ENCODE data around the gene HIVEP3. TPM values are rescaled to one million over a fixed set of nuclear protein-coding genes. Genes with fewer than 3 reads are reported as not detected.

Gene HIVEP3
- total RNA-seq, 1 experiment from 2014 or later = 11.0 TPM

DNA sequence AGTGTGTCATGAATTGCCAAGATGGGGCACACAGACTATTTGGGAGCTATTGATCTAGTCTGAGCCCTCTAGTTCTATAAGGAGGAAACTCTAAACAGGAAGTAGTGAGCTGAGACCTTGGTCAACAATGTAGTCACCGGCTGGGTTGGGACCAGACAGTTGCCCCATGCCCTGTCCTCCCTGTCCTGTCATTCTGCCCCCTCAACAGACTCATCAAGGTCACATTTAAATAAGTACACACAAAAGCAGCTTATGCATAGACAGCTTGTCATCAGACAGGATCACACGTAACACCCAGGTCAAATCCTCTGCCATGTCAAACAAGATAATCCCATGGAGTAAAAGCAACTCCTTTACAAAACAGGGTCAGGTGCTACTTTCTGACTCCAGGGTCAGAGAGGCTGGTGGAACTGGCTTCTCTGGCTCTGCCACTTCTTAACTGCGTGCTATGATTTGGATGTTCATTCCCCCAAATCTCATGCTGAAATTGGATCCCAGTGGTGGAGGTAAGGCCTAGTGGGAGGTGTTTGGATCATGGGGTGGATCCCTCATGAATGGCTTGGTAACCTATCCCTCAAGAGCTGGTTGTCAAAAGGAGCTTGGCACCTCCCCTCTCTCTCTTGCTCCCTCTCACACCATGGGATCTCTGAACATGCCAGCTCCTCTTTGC, 128.9 kb downstream of the HIVEP3 start:
- ChIA-PET CTCF (interaction anchor here (0.6 to 0.8 kb wide), 3 partner anchors 217 to 384 kb away, joined by 3 to 4 read pairs (median 3); no protein-coding TSS in a partner anchor), POLR2A (ENCODE audit: unreplicated experiment) (no interaction called here)
- Histone ChIP-seq H3K27ac (peak overlapping the region; percentile 40), H2AFZ (no peak overlapping the region), H3K4me1 (replicated peaks; ENCODE audit: insufficient read depth) (peaks cover 33% of the 10 kb centered on the region), H3K9me2 (ENCODE audit: insufficient read depth) (no peaks in the 10 kb centered on the region), H3K4me3 (no peak overlapping the region), H3K9me3 (ENCODE audit: insufficient read depth, low read depth) (no peaks in the 10 kb centered on the region), H3K79me2 (ENCODE audit: low read depth) (no peaks in the 10 kb centered on the region), H3F3A (ENCODE audit: insufficient read depth, low read depth) (peaks cover 28% of the 10 kb centered on the region), H4K20me1 (ENCODE audit: insufficient read depth) (no peaks in the 10 kb centered on the region), H3K27me3 (ENCODE audit: insufficient read depth, low read depth) (no peaks in the 10 kb centered on the region), H3K4me2 (peak overlapping the region; percentile 34), H3K36me3 (ENCODE audit: low read depth) (no peaks in the 10 kb centered on the region)
- BruUV-seq (replicated peaks) = no TSS peak
- TF ChIP-seq EZH2 (IDR thresholded peaks at IDR 0.05; ENCODE audit: low read depth) = no peak
- TF ChIP-seq, protein P1, sequence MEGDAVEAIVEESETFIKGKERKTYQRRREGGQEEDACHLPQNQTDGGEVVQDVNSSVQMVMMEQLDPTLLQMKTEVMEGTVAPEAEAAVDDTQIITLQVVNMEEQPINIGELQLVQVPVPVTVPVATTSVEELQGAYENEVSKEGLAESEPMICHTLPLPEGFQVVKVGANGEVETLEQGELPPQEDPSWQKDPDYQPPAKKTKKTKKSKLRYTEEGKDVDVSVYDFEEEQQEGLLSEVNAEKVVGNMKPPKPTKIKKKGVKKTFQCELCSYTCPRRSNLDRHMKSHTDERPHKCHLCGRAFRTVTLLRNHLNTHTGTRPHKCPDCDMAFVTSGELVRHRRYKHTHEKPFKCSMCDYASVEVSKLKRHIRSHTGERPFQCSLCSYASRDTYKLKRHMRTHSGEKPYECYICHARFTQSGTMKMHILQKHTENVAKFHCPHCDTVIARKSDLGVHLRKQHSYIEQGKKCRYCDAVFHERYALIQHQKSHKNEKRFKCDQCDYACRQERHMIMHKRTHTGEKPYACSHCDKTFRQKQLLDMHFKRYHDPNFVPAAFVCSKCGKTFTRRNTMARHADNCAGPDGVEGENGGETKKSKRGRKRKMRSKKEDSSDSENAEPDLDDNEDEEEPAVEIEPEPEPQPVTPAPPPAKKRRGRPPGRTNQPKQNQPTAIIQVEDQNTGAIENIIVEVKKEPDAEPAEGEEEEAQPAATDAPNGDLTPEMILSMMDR (conservative IDR thresholded peaks at IDR 0.05) = no peak
- intact Hi-C loops (cut with micrococcal nuclease; ENCODE audit: unreplicated experiment) = no loop called here
- peak; percentile 65 to 87 for DNase-seq

DNA sequence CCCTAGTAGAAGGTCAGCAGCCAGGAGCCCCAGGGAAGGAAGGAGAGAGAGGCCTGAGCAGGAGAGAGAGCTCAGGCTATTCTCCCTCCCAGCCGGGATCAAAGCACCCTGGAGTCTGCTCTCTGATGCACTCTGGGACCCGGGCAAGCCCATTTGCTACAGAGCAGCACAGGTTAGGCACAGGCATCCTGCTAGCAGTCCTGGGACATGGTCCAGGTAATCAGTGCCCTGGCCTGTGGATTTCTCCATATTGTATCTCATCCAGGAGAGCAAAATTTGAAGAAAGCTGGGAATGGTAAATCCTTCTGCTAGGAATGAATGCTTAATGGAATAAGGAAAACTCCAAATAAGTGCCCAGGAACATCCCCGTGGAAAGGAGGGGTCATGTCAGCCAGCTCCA, 130.3 kb downstream of the HIVEP3 start:
- no peak overlapping the region for H3K4me3 ChIP-seq
- H3F3A ChIP-seq (ENCODE audit: insufficient read depth, low read depth) = peaks cover 41% of the 10 kb centered on the region
- no peaks in the 10 kb centered on the region for H3K79me2 ChIP-seq (ENCODE audit: low read depth)
- H3K27ac ChIP-seq = no peak overlapping the region
- peaks cover 46% of the 10 kb centered on the region for H3K4me1 ChIP-seq (replicated peaks; ENCODE audit: insufficient read depth)
- DNase-seq = no peak
- H3K9me2 ChIP-seq (ENCODE audit: insufficient read depth) = no peaks in the 10 kb centered on the region
- no peaks in the 10 kb centered on the region for H3K9me3 ChIP-seq (ENCODE audit: insufficient read depth, low read depth)
- TF ChIP-seq, protein P1 (conservative IDR thresholded peaks at IDR 0.05) = no peak
- no peak for TF ChIP-seq EZH2 (IDR thresholded peaks at IDR 0.05; ENCODE audit: low read depth)
- no peak overlapping the region for H2AFZ ChIP-seq
- no peak overlapping the region for H3K4me2 ChIP-seq
- no peaks in the 10 kb centered on the region for H3K27me3 ChIP-seq (ENCODE audit: insufficient read depth, low read depth)
- no TSS peak for BruUV-seq (replicated peaks)
- ChIA-PET CTCF (interaction anchor here (0.6 kb wide), 1 partner anchor 214 kb away, joined by 3 read pairs; no protein-coding TSS in a partner anchor), POLR2A (ENCODE audit: unreplicated experiment) (no interaction called here)
- H4K20me1 ChIP-seq (ENCODE audit: insufficient read depth) = no peaks in the 10 kb centered on the region
- no peaks in the 10 kb centered on the region for H3K36me3 ChIP-seq (ENCODE audit: low read depth)
- intact Hi-C loops (cut with micrococcal nuclease; ENCODE audit: unreplicated experiment) = no loop called here

DNA sequence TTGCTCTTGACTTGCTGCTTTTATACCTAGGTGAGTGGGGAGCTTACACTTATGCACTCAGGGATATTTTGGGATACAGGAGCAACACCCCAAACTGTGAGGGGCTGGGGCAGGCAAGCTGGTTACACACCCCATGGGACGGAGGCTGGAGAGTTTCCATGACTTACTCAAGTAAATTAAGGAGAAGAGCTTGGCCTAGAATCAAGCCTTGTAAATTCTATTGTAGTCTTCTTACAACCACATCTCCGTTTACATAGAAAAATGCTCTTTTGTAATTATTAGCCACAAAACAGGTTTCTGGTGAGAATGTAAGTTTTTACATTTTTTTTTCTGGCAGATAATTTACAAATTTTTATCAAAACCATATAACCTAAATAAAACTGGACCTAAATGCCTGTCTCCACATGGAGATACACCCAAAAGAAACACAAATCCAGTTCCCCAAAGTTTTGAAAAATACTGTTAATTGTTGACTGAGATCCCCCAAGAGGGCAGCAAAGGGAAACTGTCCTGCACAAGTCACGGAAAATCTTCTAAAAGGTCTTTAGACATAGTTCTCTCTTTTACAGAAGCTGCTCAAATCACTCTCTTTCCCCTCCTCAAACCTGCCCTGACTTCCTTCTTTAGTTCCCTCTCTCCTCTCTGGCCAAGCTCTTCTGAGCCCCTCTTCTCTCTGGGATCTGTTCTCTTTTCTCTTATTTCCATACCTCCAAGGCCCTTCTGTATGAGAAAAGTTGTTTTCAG, 134.0 kb downstream of the HIVEP3 start:
- no peak overlapping the region for H3K4me3 ChIP-seq
- TF ChIP-seq, protein P1 (conservative IDR thresholded peaks at IDR 0.05) = no peak
- no peak for TF ChIP-seq EZH2 (IDR thresholded peaks at IDR 0.05; ENCODE audit: low read depth)
- no peaks in the 10 kb centered on the region for H3K27me3 ChIP-seq (ENCODE audit: insufficient read depth, low read depth)
- H3K36me3 ChIP-seq (ENCODE audit: low read depth) = no peaks in the 10 kb centered on the region
- H4K20me1 ChIP-seq (ENCODE audit: insufficient read depth) = no peaks in the 10 kb centered on the region
- ChIA-PET POLR2A (ENCODE audit: unreplicated experiment) (no interaction called here), CTCF (no interaction called here)
- H3K79me2 ChIP-seq (ENCODE audit: low read depth) = no peaks in the 10 kb centered on the region
- no peaks in the 10 kb centered on the region for H3K9me2 ChIP-seq (ENCODE audit: insufficient read depth)
- BruUV-seq (replicated peaks) = no TSS peak
- peaks cover 35% of the 10 kb centered on the region for H3K4me1 ChIP-seq (replicated peaks; ENCODE audit: insufficient read depth)
- intact Hi-C loops (cut with micrococcal nuclease; ENCODE audit: unreplicated experiment) = no loop called here
- DNase-seq = no peak
- H2AFZ ChIP-seq = no peak overlapping the region
- no peak overlapping the region for H3K4me2 ChIP-seq
- H3F3A ChIP-seq (ENCODE audit: insufficient read depth, low read depth) = peaks cover 38% of the 10 kb centered on the region
- H3K27ac ChIP-seq = no peak overlapping the region
- no peaks in the 10 kb centered on the region for H3K9me3 ChIP-seq (ENCODE audit: insufficient read depth, low read depth)
